WTC11 (cell line): Measurements from ENCODE around the gene CLIC3.

Source experiments
- CTCF ChIP-seq: fragments of 200-600 bp; IDR thresholded peaks from 2 replicates; pipeline ENCODE4 v1.8.0; 2022; ENCODE audit warnings: antibody characterized with exemption
- SMAD3 ChIP-seq: sonication (generic); formaldehyde crosslinking; IDR thresholded peaks from 2 replicates; pipeline ENCODE4 v1.8.0; 2022; ENCODE audit warnings: missing genetic modification reagents, mild to moderate bottlenecking, borderline replicate concordance

- TF ChIP-seq SMAD3 (CRISPR knock-in tag): no peak
- TF ChIP-seq CTCF: no peak
These were observed 11.3 kb downstream of the CLIC3 start for GRCh38 chr9:136985027-136985602.
